Loucy (cell line): ENCODE measurements around the gene FGA.

Experiments used
- H2AFZ ChIP-seq: fragments of 200-600 bp; sonication (generic); 2 replicates; pipeline ENCODE4 v1.6.0; 2016; ENCODE audit warnings: antibody characterized with exemption, mild to moderate bottlenecking, low read length, moderate library complexity
- H3F3A ChIP-seq: fragments of 200-600 bp; 2 replicates; pipeline ENCODE4 v1.6.0; 2016; ENCODE audit warnings: antibody characterized with exemption, low read depth, mild to moderate bottlenecking
- H3K27me3 ChIP-seq: fragments of 200-600 bp; sonication (generic); 2 replicates; pipeline ENCODE4 v1.6.1; 2014; ENCODE audit warnings: low read length, mild to moderate bottlenecking; ENCODE audit not compliant: insufficient read depth, poor library complexity, severe bottlenecking
- H3K36me3 ChIP-seq: fragments of 200-600 bp; sonication (generic); 2 replicates; pipeline ENCODE4 v1.6.1; 2016; ENCODE audit warnings: low read length; ENCODE audit not compliant: insufficient read depth
- H3K4me1 ChIP-seq: fragments of 200-600 bp; sonication (generic); 2 replicates; pipeline ENCODE4 v1.5.1; 2014; ENCODE audit warnings: low read length, mild to moderate bottlenecking; ENCODE audit not compliant: insufficient read depth, poor library complexity, severe bottlenecking
- H3K4me2 ChIP-seq: fragments of 200-600 bp; sonication (generic); 2 replicates; pipeline ENCODE4 v1.6.0; 2014; ENCODE audit warnings: antibody characterized with exemption, low read length, low read depth, mild to moderate bottlenecking; ENCODE audit not compliant: poor library complexity, severe bottlenecking
- H3K4me3 ChIP-seq: fragments of 200-600 bp; sonication (generic); 2 replicates; pipeline ENCODE4 v1.5.1; 2014; ENCODE audit warnings: low read length, mild to moderate bottlenecking, mixed read lengths; ENCODE audit not compliant: poor library complexity, severe bottlenecking
- H3K79me2 ChIP-seq: fragments of 200-600 bp; sonication (generic); 2 replicates; pipeline ENCODE4 v1.6.1; 2014; ENCODE audit warnings: low read length; ENCODE audit not compliant: insufficient read depth
- H3K9ac ChIP-seq: fragments of 200-600 bp; sonication (generic); 2 replicates; pipeline ENCODE4 v1.6.0; 2014; ENCODE audit warnings: mild to moderate bottlenecking, low read depth, low read length, moderate library complexity; ENCODE audit not compliant: poor library complexity, severe bottlenecking
- H3K9me2 ChIP-seq: fragments of 200-600 bp; sonication (generic); replicated peaks from 2 replicates; pipeline ENCODE4 v1.6.1; 2016; ENCODE audit warnings: low read depth, low read length, mixed read lengths
- H3K9me3 ChIP-seq: fragments of 200-600 bp; sonication (generic); 2 replicates; pipeline ENCODE4 v1.6.1; 2014; ENCODE audit warnings: mild to moderate bottlenecking, antibody characterized with exemption, low read length, low read depth; ENCODE audit not compliant: insufficient read depth
- H4K20me1 ChIP-seq: fragments of 200-600 bp; sonication (generic); 2 replicates; pipeline ENCODE4 v1.6.0; 2014; ENCODE audit warnings: antibody characterized with exemption, low read length, mild to moderate bottlenecking; ENCODE audit not compliant: insufficient read depth, poor library complexity, severe bottlenecking
- EZH2phosphoT487 ChIP-seq: fragments of 200-600 bp; IDR thresholded peaks from 2 replicates; pipeline ENCODE4 v1.6.1; 2018; ENCODE audit warnings: antibody characterized with exemption, mild to moderate bottlenecking, moderate library complexity, borderline replicate concordance
- TF ChIP-seq, protein P1 (sequence below): fragments of 200-600 bp; sonication (generic); conservative IDR thresholded peaks from 2 replicates; pipeline ENCODE4 v1.5.1; 2014; ENCODE audit warnings: mild to moderate bottlenecking, antibody characterized with exemption, low read length

Gene FGA

DNA sequence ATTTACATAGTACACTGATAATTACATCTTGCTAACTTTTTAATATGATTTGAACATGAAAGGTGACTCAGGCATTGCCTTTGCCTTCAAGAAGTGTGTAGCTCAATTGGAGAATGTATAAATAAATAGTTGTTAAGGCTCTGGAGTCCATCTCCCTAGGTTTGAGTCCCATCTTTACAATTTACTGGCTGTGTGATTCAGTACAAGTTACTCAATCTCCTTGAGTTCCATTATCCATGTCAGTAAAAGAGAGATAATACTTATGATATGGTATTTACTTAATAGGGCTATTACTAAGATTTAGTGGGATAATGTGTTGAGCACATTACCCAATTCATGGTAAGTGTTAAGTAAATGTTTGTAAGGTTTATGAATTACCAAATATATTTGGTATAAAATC is 23.8 kb upstream of the FGA start:
- no peaks in the 10 kb centered on the region for H3K9me2 ChIP-seq

DNA sequence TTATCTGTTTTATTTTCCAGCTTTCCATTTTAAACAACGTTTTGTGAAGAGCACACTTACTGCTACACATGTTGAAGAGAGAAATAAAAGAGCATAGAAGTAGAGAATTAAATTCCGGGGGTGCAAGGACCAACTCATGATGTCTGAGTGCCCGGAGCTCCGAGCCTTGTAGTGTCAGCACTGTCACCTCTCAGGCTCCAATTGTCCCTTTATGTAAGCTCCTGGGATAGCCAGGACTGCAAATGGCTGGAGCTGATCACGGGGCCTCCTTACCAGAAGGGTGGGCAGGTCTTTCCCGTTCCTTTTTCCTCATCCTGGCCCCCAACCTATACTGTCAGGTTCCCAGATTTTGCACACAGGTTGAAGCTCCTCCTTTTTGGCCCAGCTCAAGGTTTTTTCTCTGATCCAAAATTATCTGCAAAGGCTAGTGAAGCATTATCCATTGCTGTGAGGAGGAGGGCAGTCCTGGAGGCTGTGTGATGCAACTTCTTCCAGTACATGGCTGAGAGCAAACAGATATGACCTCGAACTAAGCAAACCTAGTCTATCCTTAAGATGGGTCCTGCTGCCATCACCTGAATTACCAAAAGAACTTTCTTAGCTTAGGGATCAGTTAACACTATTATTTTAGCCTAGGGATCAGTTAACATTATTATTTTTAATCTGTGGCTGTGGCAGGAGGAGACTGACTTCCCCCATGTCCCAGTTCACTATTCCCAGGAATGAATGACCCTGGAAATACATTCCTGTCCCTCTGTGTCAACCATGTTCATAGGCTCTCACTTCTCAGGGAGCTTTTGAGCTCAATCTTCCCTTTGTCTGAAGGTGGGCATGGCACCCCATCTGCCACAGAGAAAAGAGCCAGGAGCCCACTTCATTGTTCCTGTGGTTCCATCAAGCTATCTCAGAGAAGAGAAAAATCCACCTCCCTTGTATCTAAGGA is 22.2 kb upstream of the FGA start, which contains the start of gene FGG:
FGG (minus strand) TSS at position 185 of the 943 bp plus-strand sequence; CDS start at position 138, 47 bp downstream.
- no peaks in the 10 kb centered on the region for H3K9me2 ChIP-seq
- no peaks in the 10 kb centered on the region for H3F3A ChIP-seq
- H3K9ac ChIP-seq = no peak within 1 kb of the TSS
- no peak for TF ChIP-seq EZH2phosphoT487
- TF ChIP-seq, protein P1, sequence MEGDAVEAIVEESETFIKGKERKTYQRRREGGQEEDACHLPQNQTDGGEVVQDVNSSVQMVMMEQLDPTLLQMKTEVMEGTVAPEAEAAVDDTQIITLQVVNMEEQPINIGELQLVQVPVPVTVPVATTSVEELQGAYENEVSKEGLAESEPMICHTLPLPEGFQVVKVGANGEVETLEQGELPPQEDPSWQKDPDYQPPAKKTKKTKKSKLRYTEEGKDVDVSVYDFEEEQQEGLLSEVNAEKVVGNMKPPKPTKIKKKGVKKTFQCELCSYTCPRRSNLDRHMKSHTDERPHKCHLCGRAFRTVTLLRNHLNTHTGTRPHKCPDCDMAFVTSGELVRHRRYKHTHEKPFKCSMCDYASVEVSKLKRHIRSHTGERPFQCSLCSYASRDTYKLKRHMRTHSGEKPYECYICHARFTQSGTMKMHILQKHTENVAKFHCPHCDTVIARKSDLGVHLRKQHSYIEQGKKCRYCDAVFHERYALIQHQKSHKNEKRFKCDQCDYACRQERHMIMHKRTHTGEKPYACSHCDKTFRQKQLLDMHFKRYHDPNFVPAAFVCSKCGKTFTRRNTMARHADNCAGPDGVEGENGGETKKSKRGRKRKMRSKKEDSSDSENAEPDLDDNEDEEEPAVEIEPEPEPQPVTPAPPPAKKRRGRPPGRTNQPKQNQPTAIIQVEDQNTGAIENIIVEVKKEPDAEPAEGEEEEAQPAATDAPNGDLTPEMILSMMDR = no peak
- no peaks in the 10 kb centered on the region for H3K4me1 ChIP-seq
- no peaks in the 10 kb centered on the region for H3K9me3 ChIP-seq
- peaks cover 9% of the 10 kb centered on the region for H3K27me3 ChIP-seq
- no peak within 1 kb of the TSS for H3K4me2 ChIP-seq
- H4K20me1 ChIP-seq = no peaks in the 10 kb centered on the region
- no peaks in the 10 kb centered on the region for H3K36me3 ChIP-seq
- no peaks in the 10 kb centered on the region for H3K79me2 ChIP-seq
- H3K4me3 ChIP-seq = no peak within 1 kb of the TSS
- no peak within 1 kb of the TSS for H2AFZ ChIP-seq

More for the DNA sequence above, 23.8 kb upstream of the FGA start:
- Histone ChIP-seq H3K4me1 (no peaks in the 10 kb centered on the region), H3K79me2 (no peaks in the 10 kb centered on the region), H3K9ac (no peak overlapping the region), H3K27me3 (peaks cover 9% of the 10 kb centered on the region), H3K4me3 (no peak overlapping the region), H3K9me3 (no peaks in the 10 kb centered on the region), H3K4me2 (no peak overlapping the region), H3F3A (no peaks in the 10 kb centered on the region), H4K20me1 (no peaks in the 10 kb centered on the region), H2AFZ (no peak overlapping the region), H3K36me3 (no peaks in the 10 kb centered on the region)
- TF ChIP-seq, protein P1 = no peak
- TF ChIP-seq EZH2phosphoT487 = no peak

DNA sequence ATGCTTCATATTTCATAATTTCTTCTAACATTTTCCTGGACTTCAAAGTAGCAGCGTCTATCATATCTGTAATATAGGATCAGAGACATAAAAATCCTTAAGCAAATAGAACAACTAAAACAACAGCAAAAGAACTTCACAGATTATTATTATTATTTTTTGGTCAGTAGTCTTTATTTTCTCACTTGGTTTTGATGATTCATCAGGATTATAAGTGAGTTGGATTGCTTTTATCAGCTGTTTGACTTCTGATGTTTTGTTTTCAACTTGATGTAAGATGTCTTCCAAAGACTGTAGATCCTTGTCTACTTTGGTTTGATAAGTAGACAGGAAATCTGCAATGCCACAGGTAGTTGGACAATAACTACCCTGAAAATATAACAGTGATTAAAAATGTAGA is 21.3 kb upstream of the FGA start:
- H3K4me3 ChIP-seq = no peak overlapping the region
- no peak overlapping the region for H3K4me2 ChIP-seq
- no peak for TF ChIP-seq EZH2phosphoT487
- TF ChIP-seq, protein P1 = no peak

More for the DNA sequence above, 21.3 kb upstream of the FGA start:
- H3K36me3 ChIP-seq = no peaks in the 10 kb centered on the region
- no peak overlapping the region for H3K9ac ChIP-seq
- H3F3A ChIP-seq = no peaks in the 10 kb centered on the region
- H4K20me1 ChIP-seq = no peaks in the 10 kb centered on the region
- H3K79me2 ChIP-seq = no peaks in the 10 kb centered on the region
- no peaks in the 10 kb centered on the region for H3K9me3 ChIP-seq
- no peak overlapping the region for H2AFZ ChIP-seq
- peaks cover 9% of the 10 kb centered on the region for H3K27me3 ChIP-seq
- H3K4me1 ChIP-seq = no peaks in the 10 kb centered on the region
- no peaks in the 10 kb centered on the region for H3K9me2 ChIP-seq
